Measurements from ENCODE around the gene GLO1. TPM values are rescaled to one million over a fixed set of nuclear protein-coding genes. Genes with fewer than 3 reads are reported as not detected.

The GLO1 gene
- polyA plus RNA-seq: 10 to 100 TPM; 22.9 to 84.1 (median 39.5) TPM

GRCh38 chr6:38702558-38703397 lies at the start of gene GLO1:
GLO1 (minus strand) TSS chr6:38703145; CDS start chr6:38703054, 91 bp downstream.
- no peak within 1 kb of the TSS for H3K27ac ChIP-seq (ENCODE audit: low read depth, low read length)
- 0 to 1% (median 0%) methylated on average over 53 of the region's 53 CpGs for WGBS, 3 donors

GRCh38 chr6:38750968-38751615 lies 48.1 kb upstream of the GLO1 start:
- H3K27ac ChIP-seq (ENCODE audit: low read depth, low read length): no peak overlapping the region
- 57 to 75% (median 60%) methylated on average over 1 of the region's 1 CpG for WGBS, 3 donors

- WGBS, 3 donors: 97 to 100% (median 100%) methylated on average over 1 of the region's 1 CpG
- H3K27ac ChIP-seq (ENCODE audit: low read depth, low read length): no peak overlapping the region
These were observed 46.5 kb upstream of the GLO1 start for GRCh38 chr6:38749473-38749872.

GRCh38 chr6:38739532-38739931 lies 36.6 kb upstream of the GLO1 start:
- WGBS, 3 donors: 46 to 53% (median 52%) methylated on average over 5 of the region's 5 CpGs
- no peak overlapping the region for H3K27ac ChIP-seq (ENCODE audit: low read depth, low read length)

GRCh38 chr6:38738261-38738660 lies 35.3 kb upstream of the GLO1 start:
- WGBS, 3 donors: 64 to 74% (median 68%) methylated on average over 3 of the region's 3 CpGs
- no peak overlapping the region for H3K27ac ChIP-seq (ENCODE audit: low read depth, low read length)

GRCh38 chr6:38736951-38737350 lies 34.0 kb upstream of the GLO1 start:
- 80 to 94% (median 85%) methylated on average over 3 of the region's 3 CpGs for WGBS, 3 donors
- H3K27ac ChIP-seq (ENCODE audit: low read depth, low read length): no peak overlapping the region

- H3K27ac ChIP-seq (ENCODE audit: low read depth, low read length): no peak overlapping the region
- WGBS, 3 donors: 52 to 72% (median 66%) methylated on average over 4 of the region's 4 CpGs
These were observed 27.4 kb upstream of the GLO1 start for GRCh38 chr6:38730140-38730862.

GRCh38 chr6:38728203-38728602 lies 25.3 kb upstream of the GLO1 start:
- WGBS, 3 donors: 81 to 94% (median 94%) methylated on average over 1 of the region's 1 CpG
- no peak overlapping the region for H3K27ac ChIP-seq (ENCODE audit: low read depth, low read length)

- 56 to 90% (median 59%) methylated on average over 4 of the region's 4 CpGs for WGBS, 3 donors
These were observed 22.7 kb upstream of the GLO1 start for GRCh38 chr6:38725414-38726183.

GRCh38 chr6:38724343-38724742 lies 21.4 kb upstream of the GLO1 start:
- no peak overlapping the region for H3K27ac ChIP-seq (ENCODE audit: low read depth, low read length)
- WGBS, 3 donors: 72 to 76% (median 73%) methylated on average over 5 of the region's 5 CpGs

More at GRCh38 chr6:38725414-38726183, 22.7 kb upstream of the GLO1 start:
- H3K27ac ChIP-seq (ENCODE audit: low read depth, low read length): no peak overlapping the region

GRCh38 chr6:38723783-38724182 lies 20.8 kb upstream of the GLO1 start:
- no peak overlapping the region for H3K27ac ChIP-seq (ENCODE audit: low read depth, low read length)
- 80 to 97% (median 96%) methylated on average over 5 of the region's 5 CpGs for WGBS, 3 donors

GRCh38 chr6:38722727-38723334 lies 19.9 kb upstream of the GLO1 start:
- no peak overlapping the region for H3K27ac ChIP-seq (ENCODE audit: low read depth, low read length)
- 89 to 90% (median 90%) methylated on average over 24 to 26 of the region's 26 CpGs for WGBS, 3 donors

- 77 to 81% (median 80%) methylated on average over 3 of the region's 3 CpGs for WGBS, 3 donors
- no peak overlapping the region for H3K27ac ChIP-seq (ENCODE audit: low read depth, low read length)
These were observed 19.1 kb upstream of the GLO1 start for GRCh38 chr6:38722038-38722437.

GRCh38 chr6:38720295-38720694 lies 17.4 kb upstream of the GLO1 start:
- WGBS, 3 donors: 18 to 22% (median 18%) methylated on average over 2 of the region's 2 CpGs
- no peak overlapping the region for H3K27ac ChIP-seq (ENCODE audit: low read depth, low read length)

GRCh38 chr6:38719358-38719757 lies 16.4 kb upstream of the GLO1 start:
- 77 to 100% (median 88%) methylated on average over 1 of the region's 1 CpG for WGBS, 3 donors
- H3K27ac ChIP-seq (ENCODE audit: low read depth, low read length): no peak overlapping the region

GRCh38 chr6:38716825-38717224 lies 13.9 kb upstream of the GLO1 start:
- H3K27ac ChIP-seq (ENCODE audit: low read depth, low read length): no peak overlapping the region
- 95 to 100% (median 97%) methylated on average over 2 of the region's 2 CpGs for WGBS, 3 donors

GRCh38 chr6:38715016-38715689 lies 12.2 kb upstream of the GLO1 start, which contains the start of gene DNAH8:
DNAH8 (plus strand) TSS chr6:38715311; CDS start chr6:38722810, 7,499 bp downstream.
- no peak within 1 kb of the TSS for H3K27ac ChIP-seq (ENCODE audit: low read depth, low read length)
- WGBS, 3 donors: 4 to 7% (median 5%) methylated on average over 42 to 44 of the region's 44 CpGs
